CD4-positive, alpha-beta T cell treated with Interleukin-2 at 100 ng/mL for 4 hours (primary cell): ENCODE measurements around the gene CACNG8.
A peak's percentile ranks its signal among the peaks of the same experiment; 100 is the strongest.

Experiments used
- DNase-seq: peaks from one replicate; pipeline ENCODE4 v3.0.0-alpha.2; 2020; ENCODE audit warnings: low spot score

Gene CACNG8

DNA sequence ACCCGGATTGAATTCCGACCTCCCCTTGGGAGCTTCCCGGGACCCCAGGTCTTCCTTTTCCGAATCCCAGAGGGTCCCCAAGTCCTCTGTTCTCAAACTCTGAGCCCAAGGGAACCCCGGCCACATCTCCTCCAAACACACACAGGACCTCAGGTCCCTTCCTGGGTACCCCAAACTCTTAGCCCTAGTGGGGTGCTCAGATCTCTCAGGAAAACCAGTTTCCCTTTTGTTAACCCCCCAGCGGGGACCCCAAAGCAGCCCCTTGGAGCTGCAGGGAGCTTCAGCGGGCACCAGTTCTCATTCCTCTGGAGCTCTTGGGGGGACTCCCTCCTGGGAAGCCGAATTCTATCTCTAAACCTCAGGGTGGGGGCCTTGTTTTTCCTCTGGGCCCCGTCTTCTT is 29.5 kb downstream of the CACNG8 start:
- DNase-seq = no peak

DNA sequence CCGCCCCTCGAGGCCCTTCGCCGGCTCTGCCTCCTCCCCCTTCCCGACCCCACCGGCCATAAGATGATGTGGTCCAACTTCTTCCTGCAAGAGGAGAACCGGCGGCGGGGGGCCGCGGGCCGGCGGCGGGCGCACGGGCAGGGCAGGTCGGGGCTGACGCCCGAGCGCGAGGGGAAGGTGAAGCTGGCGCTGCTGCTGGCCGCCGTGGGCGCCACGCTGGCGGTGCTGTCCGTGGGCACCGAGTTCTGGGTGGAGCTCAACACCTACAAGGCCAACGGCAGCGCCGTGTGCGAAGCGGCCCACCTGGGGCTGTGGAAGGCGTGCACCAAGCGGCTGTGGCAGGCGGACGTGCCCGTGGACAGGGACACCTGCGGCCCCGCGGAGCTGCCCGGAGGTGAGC is 30.1 kb downstream of the CACNG8 start:
- DNase-seq = no peak

DNA sequence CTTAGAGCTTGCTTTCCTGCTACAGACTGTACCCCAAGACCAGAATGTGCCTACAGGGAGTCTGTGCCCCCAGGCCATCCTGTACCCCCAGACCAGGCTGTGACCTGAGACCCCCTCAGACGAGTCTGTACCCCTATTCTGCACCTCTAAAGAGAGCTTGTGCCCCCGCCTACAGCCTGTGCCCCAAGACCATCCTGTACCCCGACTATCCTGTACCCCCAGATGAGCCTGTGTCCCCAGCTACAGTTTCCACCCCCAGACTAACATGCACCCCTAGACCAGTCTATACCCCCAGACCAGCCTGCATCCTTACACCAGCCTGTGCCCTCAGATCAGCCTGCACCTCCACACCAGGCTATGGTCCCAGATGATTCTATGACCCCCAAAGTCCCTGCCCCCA is 30.7 kb downstream of the CACNG8 start:
- no peak for DNase-seq

DNA sequence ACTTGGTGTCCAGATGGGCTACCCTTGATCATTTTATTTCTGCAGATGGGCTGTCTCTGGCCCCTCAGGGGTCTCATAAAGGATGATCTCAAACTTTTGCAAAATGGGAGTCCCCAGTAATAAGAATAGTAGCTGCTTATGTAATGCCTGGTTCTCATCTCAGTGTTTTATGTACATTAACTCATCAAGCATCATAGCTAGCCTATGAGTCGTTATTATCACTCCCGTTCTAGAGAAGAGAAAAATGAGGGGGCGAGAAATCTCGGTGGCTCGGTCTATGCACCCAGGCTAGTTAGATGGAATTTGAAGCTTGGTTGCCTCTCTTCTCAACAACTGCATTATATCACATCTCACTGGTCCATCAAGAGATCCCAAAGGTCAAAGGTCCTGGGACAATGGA is 32.1 kb downstream of the CACNG8 start:
- DNase-seq = no peak

DNA sequence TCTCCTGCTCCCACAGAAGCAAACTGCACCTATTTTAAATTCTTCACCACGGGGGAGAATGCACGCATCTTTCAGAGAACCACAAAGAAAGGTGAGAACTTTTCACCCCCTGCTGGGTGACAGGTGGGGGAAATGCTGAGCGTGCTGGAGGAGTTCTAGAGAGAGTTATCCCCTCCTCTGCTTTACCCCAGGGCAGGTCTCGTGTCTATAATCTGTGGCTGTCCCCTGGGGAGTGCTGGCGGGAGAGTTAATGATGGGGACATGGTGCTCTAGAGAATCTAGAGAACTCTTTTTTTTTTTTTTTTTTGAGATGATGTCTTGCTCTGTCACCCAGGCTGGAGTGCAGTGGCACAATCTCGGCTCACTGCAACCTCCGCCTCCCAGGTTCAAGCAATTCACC is 35.5 kb downstream of the CACNG8 start:
- no peak for DNase-seq

DNA sequence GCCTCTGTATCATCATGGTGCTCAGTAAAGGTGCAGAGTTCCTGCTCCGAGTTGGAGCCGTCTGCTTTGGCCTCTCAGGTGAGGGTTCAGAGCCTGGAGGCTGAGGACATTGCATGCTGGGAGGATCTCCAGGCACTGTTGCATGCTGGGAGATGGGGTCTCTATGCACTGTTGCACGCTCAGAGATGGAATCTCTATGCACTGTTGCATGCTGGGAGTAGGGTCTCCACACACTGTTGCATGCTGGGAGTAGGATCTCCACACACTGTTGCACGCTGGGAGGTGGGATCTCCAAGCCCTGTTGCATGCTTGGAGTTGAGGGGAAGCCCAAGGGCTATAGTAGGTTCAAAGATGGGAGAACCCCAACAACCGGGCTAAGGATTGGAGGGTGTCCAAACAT is 37.0 kb downstream of the CACNG8 start:
- DNase-seq = no peak

- DNase-seq = no peak
Observed at GRCh38 chr19:54001496-54001895, 38.8 kb downstream of the CACNG8 start.

DNA sequence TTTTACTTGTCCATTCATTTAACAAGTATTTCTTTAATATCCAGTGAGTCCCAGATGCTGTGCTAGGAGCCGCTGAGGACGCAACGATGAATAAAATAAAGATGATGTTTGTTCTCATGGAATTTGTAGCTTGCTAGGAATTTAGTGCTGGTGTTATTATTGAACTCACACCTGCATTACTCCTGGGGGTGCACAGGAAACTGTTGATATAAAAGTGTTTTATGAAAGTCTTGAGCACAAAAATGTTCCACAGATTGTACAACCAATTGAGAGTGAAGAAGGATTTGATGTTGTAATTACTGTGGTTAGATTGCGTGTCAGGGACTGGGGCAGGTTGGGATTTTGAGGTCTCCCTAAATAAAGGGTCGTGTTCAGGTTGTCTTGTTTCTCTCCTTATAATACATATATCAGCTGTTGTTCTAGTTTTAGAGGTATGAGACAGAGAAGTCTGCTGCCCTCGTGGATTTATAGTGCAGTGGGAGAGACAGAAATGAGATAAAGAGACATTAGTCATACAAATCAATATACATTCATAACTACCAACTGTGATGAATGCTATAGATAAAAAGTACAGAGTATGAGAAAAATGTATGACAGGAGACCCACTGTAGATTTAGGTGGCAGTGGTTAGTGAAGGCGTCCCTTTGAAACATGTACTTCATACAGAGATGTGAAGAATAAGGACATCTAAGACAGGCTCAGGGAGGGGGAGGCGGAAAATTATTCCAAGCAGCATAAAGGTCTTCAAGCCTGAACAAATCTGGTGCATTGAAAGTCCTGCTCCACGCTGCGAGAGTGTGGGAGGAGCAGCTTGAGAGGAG is 40.0 kb downstream of the CACNG8 start:
- DNase-seq = no peak

DNA sequence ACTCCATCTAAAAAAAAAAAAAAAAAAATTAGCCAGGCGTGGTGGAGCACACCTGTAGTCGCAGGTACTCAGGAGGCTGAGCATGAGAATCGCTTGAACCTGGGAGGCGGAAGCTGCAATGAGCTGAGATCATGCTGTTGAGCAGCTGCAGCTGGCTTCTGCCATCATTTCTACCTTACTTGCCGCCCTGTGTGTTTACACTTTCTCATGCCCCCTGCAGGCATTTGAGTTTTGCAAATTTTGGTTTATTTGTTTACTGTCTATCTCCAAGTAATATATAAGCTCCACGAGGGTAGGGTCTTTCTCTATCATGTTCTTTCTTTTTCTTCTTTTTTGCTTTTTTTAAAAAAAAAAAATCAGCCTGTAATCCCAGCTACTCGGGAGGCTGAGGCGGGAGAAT is 46.7 kb downstream of the CACNG8 start:
- no peak for DNase-seq

- DNase-seq = no peak
Observed at GRCh38 chr19:54010474-54010873, 47.7 kb downstream of the CACNG8 start.

DNA sequence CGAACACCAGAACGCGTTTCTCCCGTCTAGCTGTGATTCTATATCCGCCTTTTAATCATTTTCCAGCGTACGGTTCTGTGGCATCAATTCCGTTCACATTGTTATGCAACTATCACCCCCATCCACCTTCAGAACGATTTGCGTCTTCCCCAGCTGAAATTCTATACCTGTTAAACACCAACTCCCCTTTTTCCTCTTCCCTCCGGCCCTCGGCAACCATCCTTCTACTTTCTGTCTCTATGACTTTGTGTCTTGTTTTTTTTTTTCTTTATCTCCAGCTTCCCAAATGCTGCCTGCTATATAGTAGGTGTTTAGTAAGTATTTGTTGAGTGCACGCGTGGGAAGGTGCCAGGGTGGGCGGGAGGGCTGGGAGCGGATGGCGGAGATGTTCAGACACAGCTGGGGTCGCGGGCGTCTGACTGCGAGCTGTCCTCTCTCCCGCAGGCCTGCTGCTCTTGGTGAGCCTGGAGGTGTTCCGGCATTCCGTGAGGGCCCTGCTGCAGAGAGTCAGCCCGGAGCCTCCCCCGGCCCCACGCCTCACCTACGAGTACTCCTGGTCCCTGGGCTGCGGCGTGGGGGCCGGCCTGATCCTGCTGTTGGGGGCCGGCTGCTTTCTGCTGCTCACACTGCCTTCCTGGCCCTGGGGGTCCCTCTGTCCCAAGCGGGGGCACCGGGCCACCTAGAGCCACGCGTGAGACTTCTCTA is 48.9 kb downstream of the CACNG8 start:
- no peak for DNase-seq

DNA sequence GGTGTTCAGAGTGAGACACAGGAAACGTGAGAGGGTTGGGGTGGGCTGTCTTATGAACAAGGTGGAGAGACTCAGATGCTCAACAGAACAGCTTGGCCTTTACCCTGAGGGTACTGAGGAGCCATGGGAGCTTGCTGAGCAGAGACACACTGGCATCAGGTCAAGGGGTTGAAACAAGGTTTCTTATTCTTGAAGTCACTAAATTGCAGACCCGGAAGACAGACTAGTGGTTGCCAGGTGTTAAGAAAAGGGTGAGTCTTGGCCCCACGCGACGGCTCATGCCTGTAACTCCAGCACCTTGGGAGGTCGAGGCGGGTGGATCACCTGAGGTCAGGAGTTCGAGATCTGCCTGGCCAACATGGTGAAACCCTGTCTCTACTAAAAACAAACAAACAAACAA is 51.1 kb downstream of the CACNG8 start:
- DNase-seq = no peak

- DNase-seq = no peak
Observed at GRCh38 chr19:54014920-54015560, 52.3 kb downstream of the CACNG8 start.

DNA sequence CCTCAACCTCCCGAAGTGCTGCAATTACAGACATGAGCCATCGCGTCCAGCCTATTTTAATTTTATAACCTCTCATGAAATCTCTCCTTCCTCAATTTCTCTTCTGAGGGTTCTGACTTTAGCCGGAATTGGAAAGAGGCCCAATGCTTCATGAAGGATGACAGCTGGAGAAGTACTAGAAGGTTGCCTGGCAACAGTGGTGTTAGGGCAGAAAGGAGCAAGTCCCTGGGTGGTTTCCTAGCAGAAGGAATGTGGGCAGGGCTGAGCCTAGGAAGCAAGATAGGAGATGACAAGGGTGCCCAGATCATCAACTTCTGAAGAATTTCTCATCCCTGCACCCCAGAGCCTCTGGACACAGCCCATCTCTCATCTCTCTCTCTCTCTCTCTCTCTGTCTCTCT is 54.5 kb downstream of the CACNG8 start:
- no peak for DNase-seq

DNA sequence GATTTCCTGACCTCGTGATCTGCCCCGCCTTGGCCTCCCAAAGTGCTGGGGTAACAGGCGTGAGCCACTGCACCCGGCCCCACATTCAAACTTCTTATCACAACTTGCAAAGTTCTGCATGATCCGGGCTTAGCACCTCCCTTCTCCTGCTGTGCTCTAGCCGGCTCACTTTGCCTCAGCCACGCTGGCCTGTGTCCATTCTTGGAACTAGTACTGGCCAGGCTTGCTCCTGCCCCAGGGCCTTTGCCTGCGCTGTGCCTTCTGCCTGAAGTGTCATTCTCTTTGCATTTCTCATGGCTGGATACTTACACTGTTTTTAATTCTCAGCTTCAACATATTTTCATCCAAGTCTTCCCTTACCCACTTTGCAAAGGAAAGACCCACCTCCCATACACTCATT is 58.6 kb downstream of the CACNG8 start:
- DNase-seq = no peak

- no peak for DNase-seq
Observed at GRCh38 chr19:54021932-54022331, 59.2 kb downstream of the CACNG8 start.

DNA sequence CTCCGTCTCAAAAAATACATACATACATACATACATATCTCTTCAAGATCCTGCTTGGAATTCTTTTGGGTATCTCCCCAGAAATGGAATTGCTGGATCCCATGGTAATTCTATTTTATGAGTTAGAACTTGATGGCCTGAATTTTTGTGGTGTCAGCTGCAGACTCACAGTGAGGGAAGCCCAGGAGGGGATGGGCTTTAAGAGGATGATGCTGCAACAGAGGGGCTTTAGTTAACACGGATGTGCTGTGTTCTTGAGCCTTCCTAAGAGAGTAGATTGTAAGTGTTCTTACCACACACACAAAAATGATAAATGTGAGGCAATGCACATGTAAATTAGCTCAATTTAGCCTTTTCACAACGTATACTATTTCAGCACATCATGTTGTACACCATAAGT is 60.5 kb downstream of the CACNG8 start:
- no peak for DNase-seq

DNA sequence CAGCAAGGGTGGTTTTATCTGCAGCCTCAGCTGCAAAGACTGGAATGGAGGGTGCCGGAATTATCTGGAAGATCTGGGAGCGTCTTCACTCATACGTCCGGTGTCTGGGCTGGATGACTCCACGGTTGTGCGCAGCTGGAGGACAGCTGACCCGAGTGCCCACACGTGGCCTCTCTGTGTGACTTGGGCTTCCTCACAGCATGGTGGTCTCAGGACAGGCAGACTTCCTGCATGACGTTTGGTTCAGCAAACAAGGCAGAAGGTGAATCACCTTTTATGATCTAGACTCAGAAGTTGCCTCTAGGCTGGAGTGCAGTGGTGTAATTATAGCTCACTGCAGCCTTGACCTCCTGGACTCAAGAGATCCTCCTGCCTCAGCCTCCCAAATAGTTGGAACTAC is 61.9 kb downstream of the CACNG8 start:
- no peak for DNase-seq

DNA sequence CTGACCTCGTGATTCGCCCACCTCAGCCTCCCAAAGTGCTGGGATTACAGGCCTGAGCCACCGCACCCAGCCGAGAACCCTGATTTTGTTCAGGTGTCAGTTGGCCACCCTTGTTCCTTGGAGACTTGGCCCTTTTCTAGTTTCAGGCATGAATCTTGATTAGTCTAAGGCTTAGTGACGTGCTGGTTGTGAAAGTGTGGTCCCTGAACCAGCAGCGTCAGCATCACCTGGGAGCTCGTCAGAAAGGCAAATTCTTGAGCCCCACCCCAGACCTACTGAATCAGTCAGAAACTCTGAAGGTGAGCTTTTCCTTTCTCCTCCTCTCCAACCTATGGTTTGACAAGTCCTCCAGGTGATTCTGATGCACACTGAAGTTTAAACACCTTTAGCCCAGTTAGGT is 63.9 kb downstream of the CACNG8 start:
- DNase-seq = no peak

DNA sequence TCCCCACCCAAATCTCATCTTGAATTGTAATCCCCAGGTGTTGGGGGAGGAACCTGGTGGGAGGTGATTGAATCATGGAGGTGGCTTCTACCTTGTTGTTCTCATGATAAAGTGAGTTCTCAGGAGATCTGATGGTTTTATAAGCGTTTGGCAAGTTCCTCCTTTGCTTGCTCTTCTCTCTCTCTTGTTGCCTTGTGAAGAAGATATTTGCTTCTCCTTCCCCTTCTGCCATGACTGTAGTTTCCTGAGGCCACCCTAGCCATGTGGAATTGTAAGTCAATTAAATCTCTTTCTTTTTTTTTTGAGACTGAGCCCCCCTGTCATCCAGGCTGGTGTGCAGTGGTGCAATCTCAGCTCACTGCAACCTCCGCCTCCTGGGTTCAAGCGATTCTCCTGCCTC is 66.6 kb downstream of the CACNG8 start:
- no peak for DNase-seq

DNA sequence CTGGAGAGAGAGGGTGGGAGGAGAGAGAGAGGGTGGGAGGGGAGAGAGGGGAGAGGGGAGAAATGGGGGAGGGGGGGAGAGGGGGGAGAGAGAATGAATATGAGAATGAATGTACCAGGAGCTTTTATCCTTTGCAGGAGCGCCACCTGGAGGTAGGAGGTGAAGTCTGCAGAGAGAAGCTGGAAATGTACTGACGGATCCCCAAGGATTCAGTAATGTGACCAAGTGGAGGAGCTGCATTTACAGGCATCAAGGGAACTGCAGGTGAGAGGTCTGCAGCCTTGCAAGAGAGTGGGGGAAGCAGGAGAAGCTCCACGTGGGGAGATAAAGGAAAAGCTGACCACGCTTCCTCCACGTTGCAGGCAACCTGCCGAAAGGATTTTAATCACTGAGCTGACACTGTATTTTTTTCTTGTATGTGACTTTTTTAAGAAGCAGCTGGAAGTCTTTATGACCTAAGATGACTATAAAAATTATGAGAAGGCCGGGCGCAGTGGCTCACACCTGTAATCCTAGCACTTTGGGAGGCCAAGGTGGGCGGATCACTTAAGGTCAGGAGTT is 67.3 kb downstream of the CACNG8 start:
- peak; percentile 57 for DNase-seq

DNA sequence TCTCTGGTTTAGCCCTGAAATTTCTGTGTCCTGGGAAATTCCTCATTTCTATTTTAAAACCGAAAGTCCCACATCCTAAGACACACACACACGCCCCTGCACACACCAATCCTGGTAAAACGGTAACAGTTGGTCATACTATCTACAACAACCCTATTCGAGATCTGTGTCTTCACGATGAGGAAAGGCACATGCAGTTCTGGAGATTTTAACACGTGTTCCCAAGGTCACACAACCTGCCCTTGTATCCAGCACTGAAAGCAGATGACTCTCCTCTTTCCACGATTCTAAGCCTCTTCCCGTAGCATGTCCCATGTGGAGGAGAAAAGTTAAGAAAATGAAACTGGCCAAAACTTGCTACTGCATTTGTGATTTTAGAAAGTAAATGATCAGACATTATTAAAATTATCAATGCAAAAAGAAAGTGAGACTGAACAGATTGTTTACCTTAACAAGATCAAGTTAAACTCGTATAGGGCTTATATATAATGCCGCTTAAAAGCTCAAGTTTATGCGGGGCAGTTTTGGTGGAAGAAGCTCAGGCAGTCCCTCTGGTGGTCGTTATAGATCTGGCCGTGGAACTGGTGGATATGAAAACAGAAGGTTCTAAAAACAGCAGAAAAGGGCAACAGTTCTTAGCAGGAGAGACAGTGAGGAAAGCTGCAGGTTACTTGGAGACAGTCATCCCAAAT is 68.3 kb downstream of the CACNG8 start:
- no peak for DNase-seq
